ENCODE measurements around the gene ARHGAP1. TPM values are rescaled to one million over a fixed set of nuclear protein-coding genes. Genes with fewer than 3 reads are reported as not detected.

Gene ARHGAP1
- total RNA-seq, 4 donors from 2014 or later: 73.1 to 139 (median 92.3) TPM

DNA sequence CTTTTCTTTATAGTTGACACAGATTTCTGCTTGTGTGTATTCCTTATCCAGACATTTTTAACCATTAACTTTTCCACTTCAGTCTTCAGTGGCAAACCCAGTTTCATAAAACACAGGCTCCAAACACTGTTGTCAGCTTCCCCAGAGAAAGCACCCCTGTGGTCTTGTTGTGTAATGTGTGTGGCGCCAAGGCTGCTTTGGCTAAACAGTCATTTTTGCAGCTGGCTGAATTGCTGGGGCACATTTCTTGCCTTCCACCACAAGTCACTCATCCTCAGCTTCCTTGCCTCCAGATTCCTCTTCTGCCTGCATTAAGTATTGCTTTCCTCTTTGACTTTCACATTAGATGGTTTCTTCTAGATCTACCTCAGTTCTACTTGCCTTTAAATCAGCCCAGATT, 40.5 kb downstream of the ARHGAP1 start:
- DNase-seq (ENCODE audit: extremely low spot score): no peak
- intact Hi-C loops (cut with DNase I): no loop called here
- H3K4me3 ChIP-seq: no peak overlapping the region
- peaks cover 61 to 100% (median 89%) of the 10 kb centered on the region in 4 donors for H3K36me3 ChIP-seq
- H3K27ac ChIP-seq (replicated peaks in 1 of 4): no peak overlapping the region
- no peaks in the 10 kb centered on the region for H3K9me3 ChIP-seq
- no peaks in the 10 kb centered on the region for H3K27me3 ChIP-seq
- 93% methylated on average over 1 of the region's 1 CpG for WGBS
- no peak for TF ChIP-seq POLR2AphosphoS5 (IDR thresholded peaks at IDR 0.05)
- no peak for TF ChIP-seq EP300 (IDR thresholded peaks at IDR 0.05)
- H3K4me1 ChIP-seq: peaks cover 0 to 24% (median 4%) of the 10 kb centered on the region in 4 donors

DNA sequence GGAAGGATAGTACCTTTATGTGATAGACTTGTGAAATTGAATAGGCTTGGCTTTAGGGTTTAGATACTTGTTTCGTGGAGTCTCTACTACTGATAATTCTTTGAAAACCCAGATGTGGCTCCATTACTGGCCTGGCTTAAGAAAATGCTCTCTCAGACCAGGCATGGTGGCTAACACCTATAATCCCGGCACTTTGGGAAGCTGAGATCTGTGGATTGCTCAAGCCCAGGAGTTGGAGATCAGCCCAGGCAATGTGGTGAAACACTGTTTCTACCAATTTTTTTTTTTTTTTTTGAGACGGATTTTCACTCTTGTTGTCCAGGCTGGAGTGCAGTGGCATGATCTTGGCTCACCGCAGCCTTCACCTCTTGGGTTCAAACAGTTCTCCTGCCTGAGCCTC, 42.2 kb downstream of the ARHGAP1 start:
- Histone ChIP-seq H3K36me3 (peaks cover 54 to 100% (median 88%) of the 10 kb centered on the region in 4 donors), H3K4me1 (peaks cover 0 to 8% (median under 1%) of the 10 kb centered on the region in 4 donors), H3K4me3 (no peak overlapping the region), H3K9me3 (no peaks in the 10 kb centered on the region), H3K27me3 (no peaks in the 10 kb centered on the region), H3K27ac (replicated peaks in 1 of 4) (peak overlapping the region in 2 of 4 donors; percentile 5 to 48)
- 76% methylated on average over 4 of the region's 4 CpGs for WGBS
- TF ChIP-seq POLR2A (IDR thresholded peaks at IDR 0.05; ENCODE audit: low read depth) (no peak), POLR2AphosphoS5 (IDR thresholded peaks at IDR 0.05) (peak in 1 of 2 donors; percentile 16)
- DNase-seq (ENCODE audit: extremely low spot score): no peak
- intact Hi-C loops (cut with DNase I): no loop called here

DNA sequence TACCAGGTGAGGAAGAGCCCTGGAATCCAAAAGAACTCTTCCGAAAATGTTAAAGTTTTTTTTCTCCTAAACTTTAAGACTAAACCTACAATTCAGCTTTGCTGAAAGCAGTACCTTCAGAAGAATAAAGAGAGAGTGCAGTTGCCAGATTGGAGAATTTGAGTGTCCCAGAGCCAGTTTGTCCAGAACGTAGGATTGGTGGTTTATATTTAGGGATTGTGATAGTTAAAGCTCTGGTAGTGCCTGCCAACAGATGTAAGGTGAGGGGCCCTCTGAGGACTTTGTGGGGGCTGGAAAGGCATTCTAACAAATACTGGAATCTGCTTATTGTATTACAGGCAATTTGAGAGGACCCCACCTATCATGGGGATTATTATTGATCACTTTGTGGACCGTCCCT, 43.2 kb downstream of the ARHGAP1 start:
- TF ChIP-seq, protein P1, sequence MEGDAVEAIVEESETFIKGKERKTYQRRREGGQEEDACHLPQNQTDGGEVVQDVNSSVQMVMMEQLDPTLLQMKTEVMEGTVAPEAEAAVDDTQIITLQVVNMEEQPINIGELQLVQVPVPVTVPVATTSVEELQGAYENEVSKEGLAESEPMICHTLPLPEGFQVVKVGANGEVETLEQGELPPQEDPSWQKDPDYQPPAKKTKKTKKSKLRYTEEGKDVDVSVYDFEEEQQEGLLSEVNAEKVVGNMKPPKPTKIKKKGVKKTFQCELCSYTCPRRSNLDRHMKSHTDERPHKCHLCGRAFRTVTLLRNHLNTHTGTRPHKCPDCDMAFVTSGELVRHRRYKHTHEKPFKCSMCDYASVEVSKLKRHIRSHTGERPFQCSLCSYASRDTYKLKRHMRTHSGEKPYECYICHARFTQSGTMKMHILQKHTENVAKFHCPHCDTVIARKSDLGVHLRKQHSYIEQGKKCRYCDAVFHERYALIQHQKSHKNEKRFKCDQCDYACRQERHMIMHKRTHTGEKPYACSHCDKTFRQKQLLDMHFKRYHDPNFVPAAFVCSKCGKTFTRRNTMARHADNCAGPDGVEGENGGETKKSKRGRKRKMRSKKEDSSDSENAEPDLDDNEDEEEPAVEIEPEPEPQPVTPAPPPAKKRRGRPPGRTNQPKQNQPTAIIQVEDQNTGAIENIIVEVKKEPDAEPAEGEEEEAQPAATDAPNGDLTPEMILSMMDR (IDR thresholded peaks at IDR 0.05): no peak
- TF ChIP-seq EP300 (IDR thresholded peaks at IDR 0.05): no peak
- TF ChIP-seq POLR2AphosphoS5 (IDR thresholded peaks at IDR 0.05): no peak
- no peak for TF ChIP-seq POLR2A (IDR thresholded peaks at IDR 0.05; ENCODE audit: low read depth)
- Histone ChIP-seq H3K36me3 (peaks cover 59 to 100% (median 90%) of the 10 kb centered on the region in 4 donors), H3K27ac (replicated peaks in 1 of 4) (no peak overlapping the region), H3K9me3 (no peaks in the 10 kb centered on the region), H3K4me3 (no peak overlapping the region), H3K27me3 (no peaks in the 10 kb centered on the region), H3K4me1 (peaks cover 0 to 7% (median 0%) of the 10 kb centered on the region in 4 donors)
- no peak for DNase-seq (ENCODE audit: extremely low spot score)
- WGBS: 82% methylated on average over 3 of the region's 3 CpGs
- intact Hi-C loops (cut with DNase I): no loop called here

DNA sequence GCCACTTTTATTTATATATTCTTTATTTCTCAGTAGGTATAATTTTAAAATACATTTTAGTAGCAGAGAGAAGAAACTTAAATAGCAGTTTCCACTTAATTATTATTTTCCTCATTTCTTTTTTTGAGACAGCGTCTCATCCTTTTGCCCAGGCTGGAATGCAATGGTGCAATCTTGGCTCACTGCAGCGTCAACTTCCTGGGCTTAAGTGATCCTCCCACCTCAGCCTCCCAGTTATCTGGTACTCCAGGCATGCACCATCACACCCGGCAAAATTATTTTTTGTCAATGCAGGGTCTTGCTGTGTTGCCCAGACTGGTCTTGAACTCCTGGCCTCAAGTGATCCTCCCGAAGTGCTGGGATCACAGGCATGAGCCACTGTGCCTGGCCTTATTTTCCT, 44.8 kb downstream of the ARHGAP1 start:
- no peak overlapping the region for H3K4me3 ChIP-seq
- TF ChIP-seq POLR2AphosphoS5 (IDR thresholded peaks at IDR 0.05) (no peak), POLR2A (IDR thresholded peaks at IDR 0.05; ENCODE audit: low read depth) (no peak), EP300 (IDR thresholded peaks at IDR 0.05) (no peak)
- TF ChIP-seq, protein P1 (IDR thresholded peaks at IDR 0.05): no peak
- no peaks in the 10 kb centered on the region for H3K9me3 ChIP-seq
- intact Hi-C loops (cut with DNase I): no loop called here
- no peak for DNase-seq (ENCODE audit: extremely low spot score)
- H3K27ac ChIP-seq (replicated peaks in 1 of 4): no peak overlapping the region
- H3K36me3 ChIP-seq: peaks cover 68 to 100% (median 95%) of the 10 kb centered on the region in 4 donors
- H3K27me3 ChIP-seq: no peaks in the 10 kb centered on the region
- 91% methylated on average over 4 of the region's 4 CpGs for WGBS
- peaks cover 0 to 8% (median 2%) of the 10 kb centered on the region in 4 donors for H3K4me1 ChIP-seq

DNA sequence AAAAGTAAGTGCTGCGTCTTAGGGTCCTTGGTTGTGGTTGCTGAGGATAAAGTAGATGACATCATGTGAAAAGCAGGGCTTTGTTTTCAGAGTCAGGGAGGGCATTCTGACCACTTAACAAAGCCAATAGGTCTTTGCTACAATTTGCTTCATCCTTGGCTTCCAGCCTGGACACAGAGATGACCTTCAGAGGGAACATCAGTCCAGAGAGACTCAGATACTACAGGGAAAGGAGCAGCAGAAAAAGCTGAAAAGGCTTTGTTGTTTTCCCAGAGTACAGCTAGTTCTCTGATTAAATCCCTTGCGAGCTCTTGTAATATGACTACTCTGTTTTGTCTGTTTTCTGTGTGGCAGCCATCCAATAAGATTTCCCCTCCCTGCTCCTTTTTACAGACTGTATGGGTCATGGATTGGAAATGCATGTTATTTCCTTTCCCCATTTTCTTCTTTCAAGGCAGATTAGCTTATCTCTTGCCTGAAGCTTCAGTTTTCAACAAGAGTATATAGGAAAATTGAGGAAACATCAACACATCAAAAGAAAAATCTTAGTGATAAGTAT, 51.2 kb downstream of the ARHGAP1 start:
- H3K9me3 ChIP-seq: no peaks in the 10 kb centered on the region
- WGBS: 75% methylated on average over 2 of the region's 2 CpGs
- no peak for DNase-seq (ENCODE audit: extremely low spot score)
- no peak overlapping the region for H3K4me3 ChIP-seq
- peak overlapping the region; percentile 61 to 75 (median 66) for H3K27ac ChIP-seq (replicated peaks in 1 of 4)
- intact Hi-C loops (cut with DNase I): no loop called here
- no peaks in the 10 kb centered on the region for H3K27me3 ChIP-seq
- peaks cover 11 to 33% (median 25%) of the 10 kb centered on the region in 4 donors for H3K4me1 ChIP-seq
- peaks cover 48 to 99% (median 81%) of the 10 kb centered on the region in 4 donors for H3K36me3 ChIP-seq
- TF ChIP-seq POLR2A (IDR thresholded peaks at IDR 0.05; ENCODE audit: low read depth) (no peak), POLR2AphosphoS5 (IDR thresholded peaks at IDR 0.05) (peak in 1 of 2 donors; percentile 63), EP300 (IDR thresholded peaks at IDR 0.05) (no peak)
- TF ChIP-seq, protein P1 (IDR thresholded peaks at IDR 0.05): no peak
